RWPE1 (cell line): ENCODE measurements around the gene SPATA9.

Source experiments
- CTCF ChIA-PET: fragments of 350-600 bp; sonication (Branson Sonifier 250); formaldehyde crosslinking; extraction: SDS; loops from one replicate; lab custom pipeline; 2021; lab: Yijun Ruan, JAX
- POLR2A ChIA-PET: fragments of 400-600 bp; formaldehyde crosslinking; extraction: SDS; loops from one replicate; lab custom pipeline; 2020; ENCODE audit warnings: antibody characterized with exemption; ENCODE audit not compliant: low non-redundant PET; lab: Yijun Ruan, JAX
- DNase-seq: peaks from one replicate; pipeline ENCODE4 v3.0.0; 2012; ENCODE audit warnings: low spot score
- H3K27ac ChIP-seq: fragments of 450-650 bp; 2 replicates; pipeline ENCODE4 v1.5.1; 2017
- CTCF ChIP-seq: fragments of 450-650 bp; conservative IDR thresholded peaks from 2 replicates; pipeline ENCODE4 v1.5.1; 2017; ENCODE audit warnings: low read depth, mild to moderate bottlenecking

Gene SPATA9

GRCh38 chr5:95621839-95622629 is 60.8 kb downstream of the SPATA9 start:
- DNase-seq = no peak
- no peak overlapping the region for H3K27ac ChIP-seq
- TF ChIP-seq CTCF = no peak
- POLR2A ChIA-PET = no interaction called here
- CTCF ChIA-PET = interaction anchor here (0.6 to 1.5 kb wide), 6 partner anchors 17 to 1064 kb away, joined by 3 to 5 read pairs (median 4); partner anchors contain the start of genes ARSK and SKIC3

- no peak for DNase-seq
- peak overlapping the region; percentile 13; the same call in 1 of the 2 replicates for H3K27ac ChIP-seq
- no peak for TF ChIP-seq CTCF
- POLR2A ChIA-PET = no interaction called here
- CTCF ChIA-PET = interaction anchor here (0.5 to 1.1 kb wide), 3 partner anchors 14 to 226 kb away, joined by 3 to 4 read pairs (median 3); no protein-coding TSS in a partner anchor
Measured at GRCh38 chr5:95620870-95621838, 61.6 kb downstream of the SPATA9 start.

GRCh38 chr5:95620030-95620869 is 62.5 kb downstream of the SPATA9 start, which contains the start of gene GPR150:
TSS of gene GPR150 (plus strand) at chr5:95620087. CDS start at chr5:95620276, 189 bp downstream.
- peak; percentile 40 for DNase-seq
- H3K27ac ChIP-seq = peak within 1 kb of the TSS; percentile 13; the same call in 1 of the 2 replicates
- TF ChIP-seq CTCF = peak; percentile 46
- CTCF ChIA-PET = interaction anchor here (0.5 to 1.1 kb wide), 2 partner anchors 13 to 24 kb away, joined by 3 to 4 read pairs; no protein-coding TSS in a partner anchor
- POLR2A ChIA-PET = no interaction called here

- ChIA-PET CTCF (interaction anchor here (0.7 kb wide), 1 partner anchor 222 kb away, joined by 3 read pairs; no protein-coding TSS in a partner anchor), POLR2A (no interaction called here)
- TF ChIP-seq CTCF = no peak
Measured at GRCh38 chr5:95619514-95620029, 63.2 kb downstream of the SPATA9 start.

GRCh38 chr5:95619096-95619495 is 63.7 kb downstream of the SPATA9 start:
- no peak for TF ChIP-seq CTCF
- no peak overlapping the region for H3K27ac ChIP-seq
- CTCF ChIA-PET = interaction anchor here (0.7 kb wide), 1 partner anchor 223 kb away, joined by 3 read pairs; no protein-coding TSS in a partner anchor

More at GRCh38 chr5:95619514-95620029, 63.2 kb downstream of the SPATA9 start:
- no peak for DNase-seq
- H3K27ac ChIP-seq = no peak overlapping the region; the same call in 1 of the 2 replicates

More at GRCh38 chr5:95619096-95619495, 63.7 kb downstream of the SPATA9 start:
- POLR2A ChIA-PET = no interaction called here
- no peak for DNase-seq
